Measurements from ENCODE around the gene OTX1. TPM values are rescaled to one million over a fixed set of nuclear protein-coding genes. Genes with fewer than 3 reads are reported as not detected.

Gene OTX1
- total and polyA plus RNA-seq, 11 donors = 0.15 TPM; not detected in 10

DNA sequence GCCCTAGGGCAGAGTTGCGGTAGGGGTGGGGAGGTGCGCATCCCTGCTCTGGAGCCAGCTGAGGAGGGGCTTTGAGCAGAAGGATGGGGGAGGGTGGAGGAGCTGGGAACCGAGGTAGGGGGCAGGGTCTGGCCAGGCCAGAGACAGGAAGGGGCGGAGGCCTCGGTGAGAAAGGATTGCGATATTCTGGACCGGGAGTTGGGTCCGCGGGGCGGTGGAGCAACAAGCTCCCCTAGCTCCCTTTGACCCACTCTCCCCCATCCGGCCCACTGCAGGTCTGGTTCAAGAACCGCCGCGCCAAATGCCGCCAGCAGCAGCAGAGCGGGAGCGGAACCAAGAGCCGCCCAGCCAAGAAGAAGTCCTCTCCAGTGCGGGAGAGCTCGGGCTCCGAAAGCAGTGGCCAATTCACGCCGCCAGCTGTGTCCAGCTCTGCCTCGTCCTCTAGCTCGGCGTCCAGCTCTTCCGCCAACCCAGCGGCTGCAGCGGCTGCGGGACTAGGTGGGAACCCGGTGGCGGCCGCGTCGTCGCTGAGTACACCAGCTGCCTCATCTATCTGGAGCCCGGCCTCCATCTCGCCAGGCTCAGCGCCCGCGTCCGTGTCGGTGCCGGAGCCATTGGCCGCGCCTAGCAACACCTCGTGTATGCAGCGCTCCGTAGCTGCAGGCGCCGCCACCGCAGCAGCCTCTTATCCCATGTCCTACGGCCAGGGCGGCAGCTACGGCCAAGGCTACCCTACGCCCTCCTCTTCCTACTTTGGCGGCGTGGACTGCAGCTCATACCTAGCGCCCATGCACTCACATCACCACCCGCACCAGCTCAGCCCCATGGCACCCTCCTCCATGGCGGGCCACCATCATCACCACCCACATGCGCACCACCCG is 4.8 kb downstream of the OTX1 start:
- TF ChIP-seq POLR2A (IDR thresholded peaks at IDR 0.05) = no peak
- TF ChIP-seq, protein P1, sequence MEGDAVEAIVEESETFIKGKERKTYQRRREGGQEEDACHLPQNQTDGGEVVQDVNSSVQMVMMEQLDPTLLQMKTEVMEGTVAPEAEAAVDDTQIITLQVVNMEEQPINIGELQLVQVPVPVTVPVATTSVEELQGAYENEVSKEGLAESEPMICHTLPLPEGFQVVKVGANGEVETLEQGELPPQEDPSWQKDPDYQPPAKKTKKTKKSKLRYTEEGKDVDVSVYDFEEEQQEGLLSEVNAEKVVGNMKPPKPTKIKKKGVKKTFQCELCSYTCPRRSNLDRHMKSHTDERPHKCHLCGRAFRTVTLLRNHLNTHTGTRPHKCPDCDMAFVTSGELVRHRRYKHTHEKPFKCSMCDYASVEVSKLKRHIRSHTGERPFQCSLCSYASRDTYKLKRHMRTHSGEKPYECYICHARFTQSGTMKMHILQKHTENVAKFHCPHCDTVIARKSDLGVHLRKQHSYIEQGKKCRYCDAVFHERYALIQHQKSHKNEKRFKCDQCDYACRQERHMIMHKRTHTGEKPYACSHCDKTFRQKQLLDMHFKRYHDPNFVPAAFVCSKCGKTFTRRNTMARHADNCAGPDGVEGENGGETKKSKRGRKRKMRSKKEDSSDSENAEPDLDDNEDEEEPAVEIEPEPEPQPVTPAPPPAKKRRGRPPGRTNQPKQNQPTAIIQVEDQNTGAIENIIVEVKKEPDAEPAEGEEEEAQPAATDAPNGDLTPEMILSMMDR (IDR thresholded peaks at IDR 0.05) = no peak
- Histone ChIP-seq H3K36me3 (no peaks in the 10 kb centered on the region), H3K27ac (no peak overlapping the region), H3K4me1 (peaks cover 5 to 81% (median 42%) of the 10 kb centered on the region in 12 donors), H3K4me3 (peak overlapping the region in 5 of 12 donors; percentile 13 to 38 (median 22)), H3K27me3 (peaks cover 62 to 100% (median 98%) of the 10 kb centered on the region in 9 donors), H3K9me3 (peaks cover 0 to 4% (median 0%) of the 10 kb centered on the region in 12 donors)
- DNase-seq (peak in 3 of 5 donors; percentile 22 to 60 (median 28)), ATAC-seq (peak in 2 of 4 donors; percentile 7 to 27)
- intact Hi-C loops (cut with DNase I) = no loop called here
- WGBS, 4 donors = 4 to 14% (median 6%) methylated on average over 22 to 63 of the region's 63 CpGs

DNA sequence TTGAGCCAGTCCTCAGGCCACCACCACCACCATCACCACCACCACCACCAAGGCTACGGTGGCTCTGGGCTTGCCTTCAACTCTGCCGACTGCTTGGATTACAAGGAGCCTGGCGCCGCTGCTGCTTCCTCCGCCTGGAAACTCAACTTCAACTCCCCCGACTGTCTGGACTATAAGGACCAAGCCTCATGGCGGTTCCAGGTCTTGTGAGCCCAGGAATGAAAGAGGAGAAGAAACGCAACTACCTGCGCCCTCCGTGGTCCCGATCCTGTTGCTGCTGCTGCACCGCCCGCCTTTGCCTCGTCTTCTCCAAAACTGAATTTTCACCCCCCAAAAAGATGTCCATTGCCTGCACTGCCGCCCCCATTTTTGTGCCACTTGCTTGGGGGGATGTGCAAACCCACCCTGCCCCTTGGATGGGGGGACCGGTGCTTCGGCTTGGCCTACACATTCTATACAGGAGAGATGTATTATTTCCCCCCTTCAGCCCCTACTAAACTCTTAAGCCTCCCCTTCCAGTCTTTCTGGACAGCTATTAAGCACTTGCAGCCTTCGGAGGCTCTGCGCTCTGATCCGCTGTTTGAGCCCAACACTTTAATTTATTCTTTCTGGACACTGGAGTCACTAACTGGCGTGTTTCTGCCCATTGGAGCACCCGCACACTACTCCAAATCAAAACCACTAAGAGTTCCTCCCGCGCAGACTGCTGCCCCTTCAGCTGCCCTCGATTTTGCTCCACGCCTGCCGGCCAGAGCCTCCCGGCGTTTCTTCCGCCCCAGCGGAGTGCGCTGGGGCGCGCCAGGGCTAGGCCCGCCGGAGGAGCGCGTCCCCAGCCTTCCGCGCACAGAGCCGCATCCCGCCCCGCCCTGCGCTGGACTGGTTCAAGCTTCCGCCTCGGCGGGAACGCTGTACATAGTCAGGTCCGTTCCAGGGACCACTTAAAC is 5.7 kb downstream of the OTX1 start:
- Histone ChIP-seq H3K27ac (no peak overlapping the region), H3K4me3 (peak overlapping the region in 9 of 12 donors; percentile 1 to 31 (median 14)), H3K27me3 (peaks cover 63 to 100% (median 98%) of the 10 kb centered on the region in 9 donors), H3K4me1 (peaks cover 5 to 72% (median 36%) of the 10 kb centered on the region in 12 donors), H3K9me3 (peaks cover 0 to 4% (median 0%) of the 10 kb centered on the region in 12 donors), H3K36me3 (no peaks in the 10 kb centered on the region)
- ATAC-seq (peak in 3 of 4 donors; percentile 41 to 67 (median 49)), DNase-seq (peak in 3 of 5 donors; percentile 33 to 70 (median 39))
- WGBS, 4 donors = 7 to 12% (median 9%) methylated on average over 46 to 49 of the region's 49 CpGs
- TF ChIP-seq POLR2A (IDR thresholded peaks at IDR 0.05) = no peak
- TF ChIP-seq, protein P1 (IDR thresholded peaks at IDR 0.05) = no peak
- intact Hi-C loops (cut with DNase I) = no loop called here

DNA sequence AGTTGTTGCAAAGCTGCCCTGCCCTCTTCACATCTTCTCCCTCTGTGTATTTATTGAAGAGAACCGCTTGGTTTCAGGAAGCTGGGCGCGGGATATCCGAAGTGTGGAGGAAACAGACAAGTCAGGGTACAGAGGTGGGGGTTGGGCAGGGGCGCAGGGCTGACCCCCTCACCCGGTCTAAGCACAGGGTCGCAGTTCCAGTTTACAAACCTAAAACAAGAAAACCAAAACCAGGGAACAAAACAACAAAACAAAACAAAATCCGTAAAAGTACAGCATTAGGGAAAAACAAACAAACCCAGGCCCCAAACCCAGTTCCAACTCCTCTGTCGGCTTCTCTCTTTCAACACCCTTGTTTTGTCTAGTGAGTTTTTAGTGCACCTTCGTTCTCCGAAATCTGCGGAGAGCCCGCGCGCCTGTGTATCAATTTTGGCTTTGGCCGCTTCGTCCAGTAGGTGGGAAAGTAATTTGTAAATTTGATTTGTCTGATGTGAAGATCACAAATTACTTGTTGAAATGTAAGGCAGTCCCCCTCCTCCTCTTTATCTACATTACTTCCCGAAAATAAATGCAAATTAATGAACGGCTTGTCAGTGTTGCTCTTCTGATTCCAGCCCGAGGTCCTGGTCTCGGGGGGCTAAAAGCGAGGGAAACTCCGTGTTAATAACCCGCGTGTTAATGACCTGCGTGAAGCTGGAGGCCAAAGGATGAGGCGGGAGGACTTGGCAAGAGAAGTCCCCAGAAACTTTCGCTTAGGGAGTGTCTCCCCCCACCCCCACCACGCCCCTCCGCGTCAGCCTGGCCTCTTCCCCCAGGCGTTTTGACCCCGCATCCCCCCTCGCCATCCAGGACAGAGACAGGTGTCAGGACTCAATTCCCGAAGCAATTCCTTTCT is 6.9 kb downstream of the OTX1 start:
- no peak overlapping the region for H3K27ac ChIP-seq

More for the DNA sequence above, 6.9 kb downstream of the OTX1 start:
- peaks cover 5 to 67% (median 36%) of the 10 kb centered on the region in 12 donors for H3K4me1 ChIP-seq
- H3K27me3 ChIP-seq = peaks cover 69 to 100% (median 99%) of the 10 kb centered on the region in 9 donors
- intact Hi-C loops (cut with DNase I) = no loop called here
- ATAC-seq (no peak), DNase-seq (no peak)
- TF ChIP-seq, protein P1 (IDR thresholded peaks at IDR 0.05) = no peak
- TF ChIP-seq POLR2A (IDR thresholded peaks at IDR 0.05) = no peak
- H3K9me3 ChIP-seq = peaks cover 0 to 4% (median 0%) of the 10 kb centered on the region in 12 donors
- no peaks in the 10 kb centered on the region for H3K36me3 ChIP-seq
- 9 to 13% (median 11%) methylated on average over 35 of the region's 35 CpGs for WGBS, 4 donors
- peak overlapping the region in 2 of 12 donors; percentile 1 to 19 for H3K4me3 ChIP-seq

Data from heart left ventricle (tissue), 16 donors.